Activated CD4-positive, alpha-beta memory T cell treated with anti-CD3 and anti-CD28 coated beads, Interleukin-2, amount 10 ng/mL, durations not matched to agents 7 days and 5 days (primary cell): Measurements from ENCODE around the gene SLC26A9. TPM values are rescaled to one million over a fixed set of nuclear protein-coding genes. Genes with fewer than 3 reads are reported as not detected.

Experiments used
- CTCF ChIA-PET: fragments of 350-600 bp; sonication (Branson Sonifier 250); formaldehyde crosslinking; loops from one replicate; lab custom pipeline; 2021; ENCODE audit warnings: antibody characterized with exemption, inconsistent platforms; lab: Charles Lee
- POLR2A ChIA-PET: fragments of 350-600 bp; sonication (Branson Sonifier 250); formaldehyde crosslinking; loops from one replicate; lab custom pipeline; 2021; ENCODE audit warnings: antibody characterized with exemption; lab: Charles Lee
- DNase-seq: peaks from one replicate; pipeline ENCODE4 v3.0.0-alpha.2; 2020
- H3K27ac Mint-ChIP-seq: one replicate; pipeline ENCODE4 v1.8.0; 2021; ENCODE audit warnings: mild to moderate bottlenecking, mixed read lengths
- H3K27me3 Mint-ChIP-seq: one replicate; pipeline ENCODE4 v1.8.0; 2021; ENCODE audit warnings: mixed read lengths
- H3K36me3 Mint-ChIP-seq: one replicate; pipeline ENCODE4 v1.8.0; 2021; ENCODE audit warnings: low read depth, mixed read lengths
- H3K4me1 Mint-ChIP-seq: one replicate; pipeline ENCODE4 v1.8.0; 2021; ENCODE audit warnings: mixed read lengths
- H3K4me3 Mint-ChIP-seq: one replicate; pipeline ENCODE4 v1.8.0; 2021; ENCODE audit warnings: mild to moderate bottlenecking, mixed read lengths
- H3K9me3 Mint-ChIP-seq: one replicate; pipeline ENCODE4 v1.8.0; 2021; ENCODE audit warnings: mixed read lengths
- total RNA-seq, 2 experiments: library from RNA; stranded (reverse); gene quantifications; one replicate each; pipeline ENCODE4 v1.2.3, GENCODE V29; 2021

SLC26A9 gene
- total RNA-seq, 2 experiments from 2014 or later = not detected

DNA sequence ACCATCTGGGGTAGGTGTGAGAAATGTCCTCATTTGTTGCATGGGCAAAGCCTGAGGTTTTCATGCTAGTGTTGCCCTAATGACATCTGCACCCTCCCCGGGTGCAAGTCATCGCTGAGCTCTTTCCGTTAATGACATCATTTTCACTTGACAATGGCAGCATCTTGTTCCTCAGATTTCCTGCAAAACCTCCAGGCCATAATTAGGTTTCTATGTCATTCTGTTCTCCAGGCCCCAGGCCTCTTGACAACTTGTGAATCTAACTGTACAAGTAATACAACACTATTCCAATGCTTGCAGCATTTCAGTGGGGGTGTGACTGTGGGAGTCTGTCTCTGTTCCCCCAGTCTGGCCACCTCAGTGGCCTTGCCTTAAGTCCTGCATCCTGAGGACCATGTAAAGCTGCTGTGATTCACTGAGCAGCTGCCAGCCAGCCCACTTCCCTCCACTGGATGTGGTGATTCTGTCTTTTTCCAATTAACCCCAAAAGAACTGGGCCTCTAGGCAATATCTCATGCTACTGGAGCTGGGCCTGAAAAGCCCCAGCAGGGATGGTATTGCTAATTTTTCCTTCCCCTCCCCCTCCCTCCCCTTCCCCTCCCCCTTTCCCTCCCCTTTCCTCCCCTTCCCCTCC is 37.1 kb upstream of the SLC26A9 start:
- Mint-ChIP-seq H3K27ac (no peak overlapping the region), H3K27me3 (peaks cover 9% of the 10 kb centered on the region), H3K9me3 (peaks cover 5% of the 10 kb centered on the region), H3K4me1 (no peaks in the 10 kb centered on the region), H3K4me3 (no peak overlapping the region), H3K36me3 (no peaks in the 10 kb centered on the region)
- ChIA-PET POLR2A (no interaction called here), CTCF (interaction anchor here (1.2 kb wide), 1 partner anchor 61 kb away, joined by 4 read pairs; no protein-coding TSS in a partner anchor)
- no peak for DNase-seq

DNA sequence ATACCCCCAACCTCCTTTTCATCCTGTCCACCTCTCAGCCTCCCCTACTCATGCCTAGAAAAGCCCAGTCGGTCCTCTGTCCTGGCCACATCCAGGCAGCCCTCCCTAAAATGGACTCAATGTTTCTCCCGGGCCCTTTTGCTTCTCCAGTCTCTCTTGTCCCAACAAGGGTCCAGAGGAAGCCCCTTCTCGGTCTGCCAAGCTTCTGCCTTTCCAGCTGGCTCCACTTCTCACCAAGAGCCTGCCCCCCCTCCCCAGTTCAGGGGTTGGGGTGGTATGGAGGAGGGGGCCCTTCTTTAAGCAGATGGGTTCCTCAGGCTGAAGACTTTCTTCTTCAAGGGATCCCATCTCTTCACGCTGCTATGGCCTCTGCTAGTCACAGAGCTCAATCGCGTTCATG is 36.0 kb upstream of the SLC26A9 start:
- Mint-ChIP-seq H3K36me3 (no peaks in the 10 kb centered on the region), H3K27ac (no peak overlapping the region), H3K9me3 (peaks cover 14% of the 10 kb centered on the region), H3K4me3 (no peak overlapping the region), H3K27me3 (peaks cover 9% of the 10 kb centered on the region), H3K4me1 (no peaks in the 10 kb centered on the region)
- DNase-seq = no peak
- ChIA-PET POLR2A (no interaction called here), CTCF (interaction anchor here (4.2 kb wide), 1 partner anchor 187 kb away, joined by 118 read pairs; no protein-coding TSS in a partner anchor)

DNA sequence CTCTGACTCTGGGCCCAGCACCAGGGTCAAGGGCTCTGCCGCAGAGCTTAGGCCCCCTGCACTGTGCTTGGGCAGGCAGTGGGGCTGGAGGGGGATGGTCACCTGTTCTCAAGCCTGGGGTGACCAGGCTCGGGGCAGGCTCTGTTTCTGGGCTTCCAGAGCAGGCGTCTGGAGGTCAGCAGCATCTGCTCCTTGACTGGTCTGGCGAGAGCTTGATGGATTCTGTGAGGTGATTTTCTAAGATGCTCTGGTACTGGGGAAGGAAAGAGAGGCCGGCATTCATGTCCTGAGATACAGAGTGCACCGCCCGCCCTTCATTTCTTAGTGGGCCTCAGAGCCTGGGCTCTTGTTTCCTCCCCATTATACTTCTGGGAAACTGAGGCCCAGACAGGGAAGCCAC is 35.4 kb upstream of the SLC26A9 start:
- peaks cover 9% of the 10 kb centered on the region for H3K27me3 Mint-ChIP-seq
- POLR2A ChIA-PET = no interaction called here
- H3K36me3 Mint-ChIP-seq = no peaks in the 10 kb centered on the region
- CTCF ChIA-PET = interaction anchor here (0.8 to 4.2 kb wide), 5 partner anchors 8 to 201 kb away, joined by 3 to 118 read pairs (median 32); no protein-coding TSS in a partner anchor
- H3K27ac Mint-ChIP-seq = no peak overlapping the region
- no peak overlapping the region for H3K4me3 Mint-ChIP-seq
- H3K4me1 Mint-ChIP-seq = no peaks in the 10 kb centered on the region
- DNase-seq = no peak
- peaks cover 21% of the 10 kb centered on the region for H3K9me3 Mint-ChIP-seq

DNA sequence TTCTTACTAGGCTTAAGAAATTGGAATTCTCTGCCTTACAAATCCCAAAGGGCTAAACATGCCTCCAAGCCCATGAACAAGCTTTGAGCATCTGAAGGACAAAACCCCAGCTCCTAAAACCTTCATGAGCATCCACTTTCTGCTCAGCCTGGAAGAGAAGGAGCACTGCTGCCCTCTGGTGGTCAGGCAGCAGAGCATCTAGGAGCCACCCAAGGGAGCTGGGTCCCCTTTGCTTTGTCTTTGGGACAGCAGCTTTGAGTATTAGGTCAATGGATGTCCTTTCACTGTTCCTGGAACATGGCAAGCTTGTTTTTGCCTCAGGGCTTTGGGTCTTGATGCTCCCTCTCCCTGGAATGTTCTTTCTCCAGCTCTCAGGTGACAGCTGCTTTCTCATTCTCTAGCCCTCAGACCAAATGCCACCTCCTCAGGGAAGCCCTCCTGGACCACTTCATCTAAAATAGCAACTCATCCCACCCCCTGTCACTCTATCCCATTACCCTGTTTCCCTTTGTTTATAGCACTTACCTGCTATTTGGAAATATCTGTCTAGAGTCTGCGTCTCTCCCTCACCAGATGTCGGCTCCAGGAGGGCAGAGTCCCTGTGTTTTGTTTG is 34.3 kb upstream of the SLC26A9 start:
- Mint-ChIP-seq H3K27me3 (peaks cover 9% of the 10 kb centered on the region), H3K9me3 (peaks cover 21% of the 10 kb centered on the region), H3K27ac (no peak overlapping the region), H3K36me3 (no peaks in the 10 kb centered on the region), H3K4me1 (no peaks in the 10 kb centered on the region), H3K4me3 (no peak overlapping the region)
- peak; percentile 76 for DNase-seq
- ChIA-PET CTCF (interaction anchor here (0.6 to 4.2 kb wide), 69 partner anchors 9 to 691 kb away, joined by 3 to 118 read pairs (median 4); partner anchors contain the start of genes PM20D1, RAB29 and RAB7B), POLR2A (interaction anchor here (0.7 to 1.2 kb wide), 5 partner anchors 127 to 319 kb away, joined by 3 to 5 read pairs (median 4); partner anchors contain the start of gene PM20D1)

DNA sequence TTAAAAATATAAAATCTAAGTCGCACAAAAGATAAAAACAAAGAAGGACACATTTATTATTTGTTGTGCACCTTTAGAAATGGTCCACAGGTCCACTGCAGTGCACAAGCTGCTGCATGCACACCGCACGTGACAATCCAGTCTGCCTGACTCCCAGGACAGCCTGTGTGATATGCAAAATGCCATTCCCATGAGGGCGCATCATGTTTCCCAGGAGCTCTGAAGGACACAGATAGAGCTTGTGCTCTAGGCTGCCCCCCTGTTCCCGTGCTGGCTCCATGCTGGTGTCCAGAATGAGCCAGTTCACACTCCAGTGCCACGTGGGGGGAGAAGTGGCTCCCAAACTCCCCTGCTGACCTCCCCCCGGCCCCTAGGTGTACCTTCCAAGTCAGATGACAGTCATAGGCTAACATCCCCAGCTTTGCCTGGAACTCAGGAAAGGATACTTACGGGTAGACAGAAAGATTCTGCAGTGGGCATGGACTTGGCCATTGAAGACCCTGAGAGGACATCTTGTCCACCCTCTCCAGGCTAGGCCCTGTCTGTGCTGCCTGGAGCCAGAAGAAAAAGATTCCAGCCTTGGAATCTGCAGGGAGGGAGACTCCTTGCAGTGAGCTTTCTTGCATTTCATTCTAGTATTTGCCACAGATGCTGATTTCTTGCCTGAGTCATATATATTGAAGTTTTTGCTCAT is 33.6 kb upstream of the SLC26A9 start:
- Mint-ChIP-seq H3K4me3 (no peak overlapping the region), H3K4me1 (no peaks in the 10 kb centered on the region), H3K27me3 (peaks cover 4% of the 10 kb centered on the region), H3K27ac (no peak overlapping the region), H3K36me3 (no peaks in the 10 kb centered on the region), H3K9me3 (peaks cover 17% of the 10 kb centered on the region)
- ChIA-PET POLR2A (interaction anchor here (0.7 to 1.2 kb wide), 5 partner anchors 127 to 318 kb away, joined by 3 to 5 read pairs (median 4); partner anchors contain the start of gene PM20D1), CTCF (interaction anchor here (0.6 to 4.2 kb wide), 69 partner anchors 9 to 691 kb away, joined by 3 to 118 read pairs (median 4); partner anchors contain the start of genes PM20D1, RAB29 and RAB7B)
- DNase-seq = no peak

DNA sequence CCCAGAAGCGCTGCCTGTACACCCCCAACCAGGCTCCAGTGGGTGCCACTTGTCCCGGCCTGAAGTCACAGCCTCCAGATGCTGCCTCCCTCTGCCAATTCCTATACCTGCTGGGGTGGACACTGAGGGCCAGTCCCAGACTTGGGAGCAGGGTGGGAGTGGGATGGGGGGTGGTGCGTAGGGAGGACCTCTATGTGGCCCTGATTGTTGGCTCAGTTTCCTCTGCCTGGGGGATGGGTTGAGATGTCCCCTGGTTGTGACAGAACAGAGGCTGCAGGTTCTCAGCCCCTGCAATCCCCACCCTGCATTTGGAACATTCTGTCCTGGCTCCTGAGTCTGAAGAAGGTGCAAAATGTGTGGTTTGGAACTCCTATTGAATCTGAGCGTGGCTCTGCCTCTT is 32.8 kb upstream of the SLC26A9 start:
- Mint-ChIP-seq H3K27me3 (peaks cover 2% of the 10 kb centered on the region), H3K4me3 (no peak overlapping the region), H3K36me3 (no peaks in the 10 kb centered on the region), H3K27ac (no peak overlapping the region), H3K4me1 (no peaks in the 10 kb centered on the region), H3K9me3 (peaks cover 16% of the 10 kb centered on the region)
- CTCF ChIA-PET = interaction anchor here (1.9 to 4.2 kb wide), 5 partner anchors 11 to 316 kb away, joined by 4 to 118 read pairs (median 79); no protein-coding TSS in a partner anchor
- DNase-seq = no peak
- POLR2A ChIA-PET = no interaction called here

DNA sequence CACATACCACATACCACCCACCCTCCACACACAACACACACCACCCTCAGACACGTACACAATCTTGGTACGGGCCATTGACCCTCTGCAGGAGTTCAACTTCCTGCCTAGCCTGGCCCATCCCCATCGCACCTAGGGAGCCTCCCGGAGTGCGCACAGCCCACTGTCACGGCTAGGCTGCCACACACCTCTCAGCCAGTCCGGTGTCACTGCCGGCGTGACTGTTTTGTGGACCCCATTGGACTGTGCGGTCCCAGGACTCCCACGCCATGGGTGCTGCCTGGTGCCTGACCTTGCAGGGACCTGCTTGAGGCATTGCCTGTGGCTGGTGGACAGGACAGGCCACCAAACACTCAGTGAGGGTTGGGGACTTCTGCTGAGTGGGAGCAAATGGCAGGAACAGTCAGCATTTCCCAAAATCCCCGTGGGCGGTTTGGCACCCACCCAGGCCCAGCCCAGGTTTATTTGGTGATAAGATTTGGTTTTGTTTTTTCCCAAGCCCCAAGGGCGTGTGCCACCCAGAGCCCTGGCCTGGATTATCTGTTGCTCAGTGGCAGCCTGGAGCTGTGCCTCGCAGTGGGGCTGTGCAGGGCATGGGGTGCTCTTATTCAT is 32.2 kb upstream of the SLC26A9 start:
- Mint-ChIP-seq H3K9me3 (peaks cover 16% of the 10 kb centered on the region), H3K4me1 (no peaks in the 10 kb centered on the region), H3K36me3 (no peaks in the 10 kb centered on the region), H3K4me3 (no peak overlapping the region), H3K27me3 (peaks cover 2% of the 10 kb centered on the region), H3K27ac (no peak overlapping the region)
- ChIA-PET POLR2A (interaction anchor here (0.5 kb wide), 1 partner anchor 117 kb away, joined by 3 read pairs; no protein-coding TSS in a partner anchor), CTCF (interaction anchor here (2.6 to 4.2 kb wide), 3 partner anchors 11 to 316 kb away, joined by 32 to 118 read pairs (median 84); no protein-coding TSS in a partner anchor)
- DNase-seq = no peak

DNA sequence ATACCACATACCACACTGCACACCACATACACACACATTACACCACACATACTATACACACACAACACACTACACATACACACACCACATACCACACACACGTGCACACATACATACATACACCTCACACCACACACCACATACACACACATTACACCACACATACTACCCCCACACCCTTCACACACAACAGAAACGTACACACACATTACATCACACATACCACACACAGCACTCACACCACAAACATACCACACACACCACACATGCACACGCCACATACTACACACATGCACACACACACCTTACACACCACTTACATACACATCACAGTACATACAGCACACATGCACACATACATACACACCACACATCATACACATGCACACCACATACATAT is 31.5 kb upstream of the SLC26A9 start:
- CTCF ChIA-PET = no interaction called here
- H3K27ac Mint-ChIP-seq = no peak overlapping the region
- no peaks in the 10 kb centered on the region for H3K36me3 Mint-ChIP-seq
- peaks cover 2% of the 10 kb centered on the region for H3K27me3 Mint-ChIP-seq
- H3K9me3 Mint-ChIP-seq = peaks cover 16% of the 10 kb centered on the region
- no peak overlapping the region for H3K4me3 Mint-ChIP-seq
- H3K4me1 Mint-ChIP-seq = no peaks in the 10 kb centered on the region
- DNase-seq = no peak
- POLR2A ChIA-PET = no interaction called here

DNA sequence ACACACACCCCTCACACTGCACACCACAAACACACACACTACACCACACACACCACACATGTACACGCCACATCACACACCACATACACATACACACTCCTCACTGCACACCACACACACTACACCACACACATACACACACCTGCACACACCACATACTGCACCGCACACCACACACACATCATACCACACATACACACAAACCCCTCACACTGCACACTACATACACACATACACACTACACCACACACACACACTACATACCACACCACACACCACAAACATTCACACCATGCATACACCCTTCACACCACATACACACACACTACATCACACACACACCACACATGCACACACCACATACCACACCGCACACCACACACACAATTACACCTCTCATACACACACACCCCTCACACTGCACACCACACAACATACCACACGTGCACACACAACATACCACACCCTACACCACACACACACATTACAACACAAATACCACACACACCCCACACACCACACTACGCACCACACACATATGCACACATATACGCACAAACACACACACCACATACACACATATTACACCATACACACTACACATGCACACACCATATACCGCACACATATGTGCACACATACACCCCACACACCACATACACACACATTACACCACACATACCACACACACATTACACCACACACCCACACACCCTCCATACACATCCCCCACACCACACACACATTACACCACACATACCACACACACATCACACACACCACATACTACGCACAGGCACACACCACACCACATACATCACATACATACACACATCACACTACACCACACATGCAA is 30.3 kb upstream of the SLC26A9 start:
- Mint-ChIP-seq H3K27ac (no peak overlapping the region), H3K4me1 (no peaks in the 10 kb centered on the region), H3K4me3 (no peak overlapping the region), H3K36me3 (no peaks in the 10 kb centered on the region), H3K27me3 (peaks cover 2% of the 10 kb centered on the region), H3K9me3 (peaks cover 16% of the 10 kb centered on the region)
- DNase-seq = no peak
- ChIA-PET POLR2A (no interaction called here), CTCF (no interaction called here)

DNA sequence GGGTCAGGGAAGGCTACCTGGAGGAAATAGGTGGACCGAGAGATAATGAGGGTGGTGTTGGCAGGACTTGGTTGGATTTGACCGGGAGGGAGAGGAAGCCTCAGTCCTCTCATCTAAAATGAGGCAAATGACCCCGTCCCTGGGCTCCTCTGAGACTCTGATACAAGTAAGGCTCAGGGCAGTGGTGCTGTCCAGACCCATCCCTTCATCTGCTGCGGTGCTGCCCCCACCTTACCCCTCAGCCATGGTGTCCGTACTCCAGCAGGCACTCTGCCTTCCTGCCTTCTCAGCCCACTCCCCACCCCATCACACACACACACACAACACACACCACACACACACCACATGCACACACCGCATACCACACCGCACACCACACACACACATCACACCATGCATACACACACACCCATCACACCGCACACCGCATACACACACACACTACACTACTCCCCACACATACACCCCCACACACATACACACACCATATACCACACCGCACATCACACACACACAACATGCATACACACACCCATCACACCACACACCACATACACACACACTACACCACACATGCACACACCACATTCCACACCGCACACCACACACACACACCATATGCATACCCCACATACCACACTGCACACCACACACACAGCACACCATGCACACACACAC is 29.4 kb upstream of the SLC26A9 start:
- ChIA-PET CTCF (interaction anchor here (2.0 kb wide), 1 partner anchor 54 kb away, joined by 6 read pairs; no protein-coding TSS in a partner anchor), POLR2A (no interaction called here)
- no peak overlapping the region for H3K4me3 Mint-ChIP-seq
- no peaks in the 10 kb centered on the region for H3K4me1 Mint-ChIP-seq
- H3K36me3 Mint-ChIP-seq = no peaks in the 10 kb centered on the region
- no peak overlapping the region for H3K27ac Mint-ChIP-seq
- H3K27me3 Mint-ChIP-seq = peaks cover 4% of the 10 kb centered on the region
- no peak for DNase-seq
- peaks cover 16% of the 10 kb centered on the region for H3K9me3 Mint-ChIP-seq

DNA sequence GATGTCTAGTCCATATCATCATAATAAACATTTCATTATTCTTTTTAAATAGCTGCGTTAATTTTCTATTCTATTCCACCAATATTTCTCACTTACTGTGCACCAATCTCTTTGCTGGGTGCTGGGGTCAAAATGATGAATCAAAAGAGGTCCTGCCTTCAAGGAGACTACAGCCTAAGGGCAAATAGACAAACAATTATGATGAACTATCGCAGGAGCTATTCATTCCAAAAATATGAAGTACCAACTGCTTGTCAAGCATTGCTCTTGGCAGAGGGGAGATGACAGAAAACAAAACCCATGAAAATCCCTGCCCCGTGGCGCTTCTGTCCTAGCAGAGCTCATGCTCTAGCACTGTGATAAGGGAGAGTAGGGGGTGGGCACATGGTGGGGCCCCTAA is 28.8 kb upstream of the SLC26A9 start:
- H3K4me3 Mint-ChIP-seq = no peak overlapping the region
- peaks cover 16% of the 10 kb centered on the region for H3K9me3 Mint-ChIP-seq
- peaks cover 2% of the 10 kb centered on the region for H3K27me3 Mint-ChIP-seq
- H3K4me1 Mint-ChIP-seq = no peaks in the 10 kb centered on the region
- ChIA-PET POLR2A (no interaction called here), CTCF (interaction anchor here (2.0 kb wide), 1 partner anchor 54 kb away, joined by 6 read pairs; no protein-coding TSS in a partner anchor)
- DNase-seq = no peak
- no peaks in the 10 kb centered on the region for H3K36me3 Mint-ChIP-seq
- no peak overlapping the region for H3K27ac Mint-ChIP-seq
